K562 (cell line): ENCODE results near the gene CARD10. TPM values are rescaled to one million over a fixed set of nuclear protein-coding genes. Genes with fewer than 3 reads are reported as not detected.
A peak's percentile ranks its signal among the peaks of the same experiment; 100 is the strongest.

Source experiments
- ATAC-seq: fragments of 200-7000 bp; cut with Tn5 transposase; 3 replicates; pipeline ENCODE4 v1.9.1; 2020; ENCODE audit warnings: moderate library complexity
- BruUV-seq: library from RNA; stranded (reverse); fragments of 400-500 nt; replicated peaks from 2 replicates; lab custom pipeline; 2021; lab: Mats Ljungman, UMichigan
- CTCF ChIA-PET: fragments of 300-600 bp; formaldehyde crosslinking; extraction: SDS; loops from one replicate; lab custom pipeline; 2021; ENCODE audit warnings: low intra/inter-chr PET ratio; lab: Yijun Ruan, JAX
- POLR2A ChIA-PET: fragments of 300-600, 350-650 bp; sonication (Branson Sonifier 250); formaldehyde crosslinking; extraction: SDS; loops from one replicate; lab custom pipeline; 2021; ENCODE audit warnings: antibody characterized with exemption, inconsistent platforms; lab: Yijun Ruan, JAX
- DNase-seq, 4 experiments: peaks; one replicate each; pipeline versions ENCODE4 v3.0.0 to v3.0.0-alpha.2; 2011 to 2018; ENCODE audit warnings: low spot score in 3 of 4, mixed read lengths in 3 of 4; ENCODE audit errors: extremely low read depth in 1 of 4
- FAIRE-seq: peaks from 2 replicates; lab custom pipeline; 2011; peaks lifted over from hg19 to GRCh38; lab: Jason Lieb, UNC
- H2AFZ ChIP-seq: 2 replicates; pipeline ENCODE4 v1.6.0; 2011; ENCODE audit warnings: low read depth, low read length, control low read depth, inconsistent platforms
- H3K27ac ChIP-seq: fragments of 200-600 bp; 3 replicates; pipeline ENCODE4 v1.8.0; 2011; ENCODE audit warnings: low read depth, mild to moderate bottlenecking, control low read depth, inconsistent platforms, low read length, moderate library complexity, mixed read lengths; ENCODE audit errors: extremely low read depth
- H3K27me3 ChIP-seq, 2 experiments: fragments of 300-600 bp in 1 of 2; 2 replicates in 1 of 2; 3 replicates in 1 of 2; pipeline versions ENCODE4 v1.6.0 to v1.8.0; 2011; ENCODE audit warnings: inconsistent platforms in 2 of 2, low read length in 2 of 2, mild to moderate bottlenecking in 1 of 2, mixed read lengths in 1 of 2, moderate library complexity in 1 of 2; ENCODE audit not compliant: control insufficient read depth in 2 of 2, insufficient read depth in 2 of 2
- H3K36me3 ChIP-seq: fragments of 300-600 bp; 3 replicates; pipeline ENCODE4 v1.8.0; 2011; ENCODE audit warnings: mild to moderate bottlenecking, low read length, inconsistent platforms; ENCODE audit not compliant: control insufficient read depth, insufficient read depth
- H3K4me1 ChIP-seq, 2 experiments: fragments of 200-600 bp in 1 of 2; replicated peaks in 1 of 2; 2 replicates in 1 of 2; 3 replicates in 1 of 2; pipeline versions ENCODE4 v1.5.1 to v1.8.0; 2011; ENCODE audit warnings: inconsistent platforms in 2 of 2, low read length in 2 of 2, mild to moderate bottlenecking in 1 of 2, mixed read lengths in 1 of 2, moderate library complexity in 1 of 2; ENCODE audit not compliant: control insufficient read depth in 2 of 2, insufficient read depth in 2 of 2
- H3K4me2 ChIP-seq: 2 replicates; pipeline ENCODE4 v1.6.1; 2011; ENCODE audit warnings: low read length, control low read depth, inconsistent platforms, mixed read lengths; ENCODE audit not compliant: insufficient read depth
- H3K4me3 ChIP-seq: fragments of 200-600 bp; sonication (generic), shearing (Covaris generic); 2 replicates; pipeline ENCODE4 v1.5.1; 2016; ENCODE audit warnings: control low read depth, inconsistent platforms
- H3K79me2 ChIP-seq: fragments of 200-600 bp; 3 replicates; pipeline ENCODE4 v1.8.0; 2011; ENCODE audit warnings: low read length, inconsistent platforms; ENCODE audit not compliant: control insufficient read depth, insufficient read depth
- H3K9ac ChIP-seq, 2 experiments: 2 replicates each; pipeline versions ENCODE4 v1.6.0 to v1.6.1; 2011; ENCODE audit warnings: low read depth in 2 of 2, low read length in 2 of 2, control low read depth in 1 of 2, inconsistent platforms in 1 of 2, mild to moderate bottlenecking in 1 of 2, mixed read lengths in 1 of 2; ENCODE audit not compliant: insufficient read depth in 1 of 2
- H3K9me1 ChIP-seq: one replicate; pipeline ENCODE4 v1.6.0; 2011; ENCODE audit warnings: inconsistent platforms, mild to moderate bottlenecking, low read length, moderate library complexity; ENCODE audit not compliant: control insufficient read depth, insufficient read depth
- H3K9me3 ChIP-seq: replicated peaks from 2 replicates; pipeline ENCODE4 v1.5.1; 2011; ENCODE audit warnings: low read depth, low read length, inconsistent platforms; ENCODE audit not compliant: control insufficient read depth, insufficient read depth
- H4K20me1 ChIP-seq: replicated peaks from 2 replicates; pipeline ENCODE4 v1.6.1; 2011; ENCODE audit warnings: low read length, inconsistent platforms, mixed read lengths; ENCODE audit not compliant: control insufficient read depth, insufficient read depth
- ARID1B ChIP-seq: fragments of 450-650 bp; IDR thresholded peaks from 2 replicates; pipeline ENCODE4 v1.6.1; 2016; ENCODE audit warnings: antibody characterized with exemption, mild to moderate bottlenecking, inconsistent platforms
- ATF7 ChIP-seq: fragments of 450-650 bp; IDR thresholded peaks from 2 replicates; pipeline ENCODE4 v1.7.1; 2014; ENCODE audit warnings: mild to moderate bottlenecking, moderate library complexity
- BHLHE40 ChIP-seq: IDR thresholded peaks from 2 replicates; pipeline ENCODE4 v1.6.1; 2011; ENCODE audit warnings: low read length, improper control_type of control experiment
- CHD4 ChIP-seq: fragments of 200-600 bp; sonication (generic); IDR thresholded peaks from 3 replicates; pipeline ENCODE4 v1.6.1; 2012; ENCODE audit warnings: low read depth, mild to moderate bottlenecking, mixed read lengths, low read length, inconsistent platforms; ENCODE audit not compliant: insufficient read depth, insufficient replicate concordance, poor library complexity, severe bottlenecking
- FOSL1 ChIP-seq: fragments of 200-800 bp; sonication (Bioruptor generic); conservative IDR thresholded peaks from 2 replicates; pipeline ENCODE4 v1.6.1; 2016; ENCODE audit warnings: missing genetic modification characterization, missing compliant biosample characterization
- HDAC2 ChIP-seq: fragments of 450-650 bp; IDR thresholded peaks from 2 replicates; pipeline ENCODE4 v1.6.1; 2016; ENCODE audit warnings: mild to moderate bottlenecking
- MAFG ChIP-seq: fragments of 450-650 bp; conservative IDR thresholded peaks from 2 replicates; pipeline ENCODE4 v1.6.1; 2016; ENCODE audit warnings: missing genetic modification characterization, missing compliant biosample characterization
- MTA2 ChIP-seq: fragments of 450-650 bp; IDR thresholded peaks from 2 replicates; pipeline ENCODE4 v1.6.1; 2016; ENCODE audit warnings: low read depth
- NFE2 ChIP-seq: IDR thresholded peaks from 2 replicates; pipeline ENCODE4 v1.6.1; 2014; ENCODE audit warnings: antibody characterized with exemption, low read depth
- PCBP2 ChIP-seq: fragments of 200-400 bp; formaldehyde crosslinking; IDR thresholded peaks from 2 replicates; pipeline ENCODE4 v1.6.1; 2018; ENCODE audit warnings: low read length, low read depth, mild to moderate bottlenecking, moderate library complexity; ENCODE audit not compliant: poor library complexity, severe bottlenecking
- RREB1 ChIP-seq: fragments of 250-450 bp; sonication (Bioruptor Pico); IDR thresholded peaks from 2 replicates; pipeline ENCODE4 v1.4.0; 2020
- U2AF1 ChIP-seq: fragments of 200-400 bp; formaldehyde crosslinking; optimal IDR thresholded peaks from 2 replicates; pipeline ENCODE3; 2017; ENCODE audit warnings: mild to moderate bottlenecking, low read depth, low read length, moderate library complexity
- ZNF24 ChIP-seq: fragments of 450-650 bp; IDR thresholded peaks from 2 replicates; pipeline ENCODE4 v1.6.1; 2016
- WGBS: fragments of 100-300 bp; shearing (Covaris generic); methylation state at CpG from one replicate; pipeline ENCODE4 v1.1.6; 2016; ENCODE audit warnings: low coverage, mixed read lengths; ENCODE audit not compliant: insufficient coverage; ENCODE audit errors: missing lambda C conversion rate; 5-methylcytosine and 5-hydroxymethylcytosine counted together
- in situ Hi-C: fragments of 300-500 bp; cut with MboI; formaldehyde crosslinking; loops from 4 replicates; pipeline ENCODE4 v1.15.0; 2018; ENCODE audit warnings: inconsistent platforms, mixed read lengths
- intact Hi-C: fragments of 100-400 bp; cut with micrococcal nuclease; formaldehyde crosslinking; loops from 2 replicates; pipeline ENCODE4 v1.14.2; 2022
- polyA plus RNA-seq, 8 experiments: library from polyadenylated mRNA; depleted of rRNA in 4 of 8; stranded (reverse) in 5 of 8; unstranded in 3 of 8; fragments of >200 nt; fragmentation: Nextera tagmentation in 2 of 8; fragmentation: Illumina TruSeq in 1 of 8; extraction: Ambion mirVana in 2 of 8; extraction: Trizol in 1 of 8; gene quantifications; 2 replicates each; pipeline versions ENCODE4 v1.2.1 to v1.2.3, GENCODE V29; 2011 to 2014; ENCODE audit warnings: inconsistent platforms in 1 of 8, missing spikeins in 1 of 8
- total RNA-seq, 7 experiments: library from RNA; depleted of rRNA in 6 of 7; stranded (reverse); fragments of >200 nt in 6 of 7; fragmentation: Illumina TruSeq in 2 of 7; extraction: Trizol in 2 of 7; gene quantifications; 2 replicates each; pipeline versions ENCODE4 v1.2.1 to v1.2.3, GENCODE V29; 2011 to 2021; ENCODE audit warnings: low replicate concordance in 1 of 7
- TF ChIP-seq, protein P1 (sequence below), 2 experiments: fragments of 450-650 bp in 1 of 2; sonication (generic) in 1 of 2; formaldehyde crosslinking in 1 of 2; IDR thresholded peaks in 1 of 2; conservative IDR thresholded peaks in 1 of 2; 2 replicates each; pipeline versions ENCODE4 v1.6.1 to v1.8.1; 2016 to 2023; ENCODE audit warnings: mild to moderate bottlenecking in 2 of 2, moderate library complexity in 2 of 2, inconsistent platforms in 1 of 2, missing genetic modification reagents in 1 of 2

Gene CARD10
- total and polyA plus RNA-seq, 9 of the 15 experiments (the other 6 are each of a cell fraction or from before 2014, with no cell fraction given) = 0.13 to 5.8 (median 1.6) TPM

- Histone ChIP-seq H3K4me3 (no peak overlapping the region), H3K36me3 (no peaks in the 10 kb centered on the region), H4K20me1 (peaks cover 8% of the 10 kb centered on the region; the same call in 1 of the 2 replicates), H3K9me1 (no peaks in the 10 kb centered on the region), H2AFZ (no peak overlapping the region), H3K4me1 (peaks cover 8 to 17% of the 10 kb centered on the region in 2 experiments; a peak in 3 of 5 replicates), H3K79me2 (no peaks in the 10 kb centered on the region), H3K4me2 (peak overlapping the region; percentile 16; the same call in 1 of the 2 replicates), H3K27ac (no peak overlapping the region), H3K9ac (no peak overlapping the region), H3K9me3 (no peaks in the 10 kb centered on the region), H3K27me3 (peaks cover 0 to 20% of the 10 kb centered on the region in 2 experiments; a peak in 3 of 5 replicates)
- 22% methylated on average over 19 of the region's 21 CpGs for WGBS
- FAIRE-seq (peak; percentile 59), ATAC-seq (peak; percentile 67), DNase-seq (peak; percentile 39 to 57 (median 44))
- POLR2A ChIA-PET = interaction anchor here (0.5 kb wide), 1 partner anchor 128 kb away, joined by 3 read pairs; no protein-coding TSS in a partner anchor
- BruUV-seq = no TSS peak
- intact Hi-C loops = loop anchor here (5.0 kb wide), 1 partner anchor 188 kb away; no protein-coding TSS in a partner anchor
- in situ Hi-C loops = loop anchor here (5.0 kb wide), 2 partner anchors 133 to 288 kb away; no protein-coding TSS in a partner anchor
- CTCF ChIA-PET = interaction anchor here (1.3 kb wide), 1 partner anchor 138 kb away, joined by 3 read pairs; no protein-coding TSS in a partner anchor
- TF ChIP-seq ATF7 (peak; percentile 28; the same call in 1 of the 2 replicates), NFE2 (peak; percentile 90), ZNF24 (no peak), MAFG (tag) (peak; percentile 80), PCBP2 (no peak), U2AF1 (no peak), BHLHE40 (no peak), CHD4 (peak; percentile 21), RREB1 (CRISPR knock-in tag) (no peak), FOSL1 (peak; percentile 54), MTA2 (no peak), ARID1B (peak; percentile 38; the same call in 1 of the 2 replicates), HDAC2 (peak; percentile 45; the same call in 1 of the 2 replicates)
- TF ChIP-seq, protein P1, sequence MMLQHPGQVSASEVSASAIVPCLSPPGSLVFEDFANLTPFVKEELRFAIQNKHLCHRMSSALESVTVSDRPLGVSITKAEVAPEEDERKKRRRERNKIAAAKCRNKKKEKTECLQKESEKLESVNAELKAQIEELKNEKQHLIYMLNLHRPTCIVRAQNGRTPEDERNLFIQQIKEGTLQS (IDR thresholded peaks at IDR 0.05) = peak; percentile 47; the same call in 1 of the 2 replicates
- TF ChIP-seq, protein P1 (CRISPR knock-in tag; conservative IDR thresholded peaks at IDR 0.05) = no peak
Observed at GRCh38 chr22:37454857-37455686, 64.1 kb downstream of the CARD10 start.
